ENCODE results near the gene ANKS1B. TPM values are rescaled to one million over a fixed set of nuclear protein-coding genes. Genes with fewer than 3 reads are reported as not detected.

The ANKS1B gene
- total and polyA plus RNA-seq, 4 donors: 0.03 to 3.4 (median 0.53) TPM

- Histone ChIP-seq H3K27ac (ENCODE audit: low read depth in 1 of 2, low read length in 2 of 2) (no peak overlapping the region), H3K4me1 (ENCODE audit: control insufficient read depth in 4 of 4, insufficient read depth in 4 of 4, low read length in 3 of 4) (no peaks in the 10 kb centered on the region), H3K4me3 (ENCODE audit: low read depth in 1 of 3, low read length in 3 of 3) (no peak overlapping the region), H3K27me3 (ENCODE audit: control insufficient read depth in 4 of 4, insufficient read depth in 4 of 4, low read length in 3 of 4) (no peaks in the 10 kb centered on the region), H3K36me3 (ENCODE audit: control insufficient read depth in 4 of 4, insufficient read depth in 3 of 4, low read depth in 1 of 4, low read length in 3 of 4) (no peaks in the 10 kb centered on the region), H3K9ac (ENCODE audit: low read depth in 1 of 2, low read length in 2 of 2) (no peak overlapping the region), H3K9me3 (ENCODE audit: control insufficient read depth in 4 of 4, low read length in 3 of 4) (no peaks in the 10 kb centered on the region)
- DNase-seq (ENCODE audit: low spot score): no peak
- TF ChIP-seq FOXA1 (IDR thresholded peaks at IDR 0.05) (no peak), HNF4G (IDR thresholded peaks at IDR 0.05) (no peak), REST (IDR thresholded peaks at IDR 0.05) (no peak), CTCF (IDR thresholded peaks at IDR 0.05; ENCODE audit: low read depth, low read length, missing input control) (no peak), TAF1 (conservative IDR thresholded peaks at IDR 0.05) (no peak), JUND (IDR thresholded peaks at IDR 0.05) (no peak), EGR1 (IDR thresholded peaks at IDR 0.05; ENCODE audit: low read depth in 2 of 2) (no peak), YY1 (IDR thresholded peaks at IDR 0.05) (no peak)
- 80% methylated on average over 2 of the region's 2 CpGs for WGBS
These were observed 875.8 kb downstream of the ANKS1B start for GRCh38 chr12:99108924-99109323.

GRCh38 chr12:99099786-99100185 is 885.0 kb downstream of the ANKS1B start:
- no peak for TF ChIP-seq HNF4A (conservative IDR thresholded peaks at IDR 0.05)
- TF ChIP-seq, protein P1, sequence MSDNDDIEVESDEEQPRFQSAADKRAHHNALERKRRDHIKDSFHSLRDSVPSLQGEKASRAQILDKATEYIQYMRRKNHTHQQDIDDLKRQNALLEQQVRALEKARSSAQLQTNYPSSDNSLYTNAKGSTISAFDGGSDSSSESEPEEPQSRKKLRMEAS (IDR thresholded peaks at IDR 0.05): no peak
- no peak overlapping the region for H3K9ac ChIP-seq (ENCODE audit: low read depth in 1 of 2, low read length in 2 of 2)
- no peak overlapping the region for H3K27ac ChIP-seq (ENCODE audit: low read depth in 1 of 2, low read length in 2 of 2)
- DNase-seq (ENCODE audit: low spot score): no peak
- WGBS: 69% methylated on average over 2 of the region's 2 CpGs
- no peaks in the 10 kb centered on the region for H3K36me3 ChIP-seq (ENCODE audit: control insufficient read depth in 4 of 4, insufficient read depth in 3 of 4, low read depth in 1 of 4, low read length in 3 of 4)
- H3K27me3 ChIP-seq (ENCODE audit: control insufficient read depth in 4 of 4, insufficient read depth in 4 of 4, low read length in 3 of 4): peaks cover 0 to 2% (median under 1%) of the 10 kb centered on the region in 4 donors
- H3K4me1 ChIP-seq (ENCODE audit: control insufficient read depth in 4 of 4, insufficient read depth in 4 of 4, low read length in 3 of 4): no peaks in the 10 kb centered on the region
- no peaks in the 10 kb centered on the region for H3K9me3 ChIP-seq (ENCODE audit: control insufficient read depth in 4 of 4, low read length in 3 of 4)
- no peak overlapping the region for H3K4me3 ChIP-seq (ENCODE audit: low read depth in 1 of 3, low read length in 3 of 3)

DNA sequence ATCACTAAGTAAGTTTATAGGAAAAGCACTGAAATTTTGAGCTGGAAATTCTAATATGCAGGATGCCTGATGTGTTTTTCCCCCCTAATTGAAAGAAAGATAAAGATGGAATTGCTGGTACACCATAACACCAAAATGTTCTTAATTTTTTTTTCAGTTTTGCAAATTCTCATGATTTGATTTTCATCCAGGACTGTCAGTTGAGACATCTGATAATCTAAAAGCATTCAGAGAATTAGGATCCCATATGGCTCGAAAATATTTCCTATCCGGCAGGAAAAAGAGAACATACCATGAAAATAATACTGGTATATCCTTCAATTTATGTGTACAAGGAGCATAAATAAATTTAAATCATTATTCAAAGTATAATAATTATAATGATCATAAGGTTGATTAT is 887.6 kb downstream of the ANKS1B start:
- 89% methylated on average over 2 of the region's 2 CpGs for WGBS
- no peaks in the 10 kb centered on the region for H3K9me3 ChIP-seq (ENCODE audit: control insufficient read depth in 4 of 4, low read length in 3 of 4)
- H3K36me3 ChIP-seq (ENCODE audit: control insufficient read depth in 4 of 4, insufficient read depth in 3 of 4, low read depth in 1 of 4, low read length in 3 of 4): no peaks in the 10 kb centered on the region
- no peaks in the 10 kb centered on the region for H3K4me1 ChIP-seq (ENCODE audit: control insufficient read depth in 4 of 4, insufficient read depth in 4 of 4, low read length in 3 of 4)
- H3K9ac ChIP-seq (ENCODE audit: low read depth in 1 of 2, low read length in 2 of 2): no peak overlapping the region
- H3K27me3 ChIP-seq (ENCODE audit: control insufficient read depth in 4 of 4, insufficient read depth in 4 of 4, low read length in 3 of 4): peaks cover 0 to 5% (median under 1%) of the 10 kb centered on the region in 4 donors
- no peak overlapping the region for H3K4me3 ChIP-seq (ENCODE audit: low read depth in 1 of 3, low read length in 3 of 3)
- no peak for TF ChIP-seq RAD21 (IDR thresholded peaks at IDR 0.05)
- no peak overlapping the region for H3K27ac ChIP-seq (ENCODE audit: low read depth in 1 of 2, low read length in 2 of 2)
- no peak for DNase-seq (ENCODE audit: low spot score)
